Lung microvascular endothelial cell (primary cell): ENCODE measurements around the gene MPHOSPH9. TPM values are rescaled to one million over a fixed set of nuclear protein-coding genes. Genes with fewer than 3 reads are reported as not detected.

Experiments
- DNase-seq, 2 donors: peaks; one replicate each; pipeline versions ENCODE4 v3.0.0 to v3.0.0-alpha.2; 2010; ENCODE audit warnings: low read depth in 2 of 2
- total RNA-seq: library from RNA; depleted of rRNA; stranded (reverse); fragments of >200 nt; gene quantifications from 2 replicates; pipeline ENCODE4 v1.2.1, GENCODE V29; 2014

The MPHOSPH9 gene
- total RNA-seq, 1 donor from 2014 or later: 27.8 TPM

GRCh38 chr12:123149501-123150274 lies 83.3 kb downstream of the MPHOSPH9 start:
- DNase-seq: peak; percentile 25 to 31

GRCh38 chr12:123149088-123149487 lies 83.9 kb downstream of the MPHOSPH9 start:
- DNase-seq: no peak

DNA sequence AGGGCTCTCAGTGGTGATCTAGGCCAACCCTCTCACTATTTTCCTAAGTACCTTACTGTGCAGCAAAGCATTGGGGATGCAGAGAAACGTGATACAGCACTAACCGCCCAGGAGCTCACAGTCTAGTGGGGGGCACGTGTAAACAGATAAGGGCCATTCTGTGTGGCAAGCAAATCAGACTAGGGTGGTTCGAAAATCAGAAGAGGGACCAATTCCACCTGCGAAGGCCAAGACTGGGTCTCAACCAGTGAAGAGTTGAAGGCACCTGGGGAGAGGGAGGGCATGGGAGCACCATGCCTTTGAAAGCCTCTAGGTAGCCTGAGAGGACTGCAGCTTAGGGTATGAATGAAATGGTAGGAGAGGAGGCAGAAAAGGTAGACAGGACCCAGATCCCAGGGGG lies 84.3 kb downstream of the MPHOSPH9 start:
- DNase-seq: no peak

GRCh38 chr12:123148223-123148622 lies 84.7 kb downstream of the MPHOSPH9 start:
- DNase-seq: no peak

DNA sequence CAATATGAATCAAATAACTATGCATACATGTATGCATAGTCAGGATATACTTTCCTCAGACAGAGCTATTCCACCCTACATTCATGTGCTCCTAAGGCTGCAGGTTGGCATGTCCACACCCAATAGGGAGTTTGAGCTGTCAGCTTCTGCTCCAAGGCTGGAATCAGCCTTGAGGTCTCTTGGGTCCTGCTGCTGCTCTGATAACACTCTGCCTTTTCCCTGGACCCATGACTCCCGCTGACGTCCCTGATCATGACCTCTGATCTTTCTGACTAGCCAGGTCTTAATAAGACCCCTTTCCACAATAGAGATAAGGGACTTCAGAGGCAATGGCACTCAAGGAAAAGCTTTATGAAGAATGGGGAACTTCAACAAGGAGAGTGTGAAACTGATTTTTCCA lies 87.7 kb downstream of the MPHOSPH9 start:
- DNase-seq: no peak

- no peak for DNase-seq
These were observed 89.0 kb downstream of the MPHOSPH9 start for GRCh38 chr12:123143736-123144461.

DNA sequence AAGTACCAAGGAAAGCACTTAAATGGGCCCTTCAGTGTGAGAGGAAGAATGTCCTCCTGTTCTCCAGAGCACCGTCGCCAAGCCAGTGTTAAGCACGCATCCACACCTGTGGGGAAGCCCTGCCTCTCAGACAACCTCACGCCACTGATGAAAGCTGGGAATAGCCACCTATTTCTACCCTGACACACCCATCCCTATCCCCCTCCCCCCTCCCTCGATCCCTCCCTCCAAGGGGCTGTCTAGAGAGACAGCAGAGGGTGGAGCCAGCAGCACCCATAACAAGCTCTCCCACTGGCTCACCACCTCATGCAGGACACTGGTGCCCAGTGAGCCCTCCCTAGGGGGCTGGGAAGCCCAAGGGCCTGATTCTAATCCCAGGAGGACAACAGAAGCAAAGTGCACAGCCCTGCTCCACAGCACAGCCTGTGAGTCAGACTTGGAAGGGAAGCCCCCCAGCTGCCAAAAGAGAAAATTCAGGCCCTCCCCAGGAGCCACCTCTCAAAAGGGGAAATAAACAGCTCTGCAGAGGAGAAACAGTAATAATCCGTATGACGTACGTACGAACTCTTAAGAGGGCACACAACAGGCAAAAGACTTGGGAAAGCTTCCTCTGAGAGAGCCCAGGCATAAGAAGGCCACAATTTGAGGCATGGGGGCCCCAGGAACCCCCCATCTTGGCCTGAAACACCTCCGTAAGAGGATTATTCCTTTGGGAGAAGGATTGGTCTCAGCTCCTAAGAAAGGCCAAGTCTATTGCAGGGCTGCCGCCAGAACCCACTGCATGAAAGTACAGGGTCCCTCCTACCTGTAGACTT lies 89.8 kb downstream of the MPHOSPH9 start:
- peak in 1 of 2 donors; percentile 77 for DNase-seq

DNA sequence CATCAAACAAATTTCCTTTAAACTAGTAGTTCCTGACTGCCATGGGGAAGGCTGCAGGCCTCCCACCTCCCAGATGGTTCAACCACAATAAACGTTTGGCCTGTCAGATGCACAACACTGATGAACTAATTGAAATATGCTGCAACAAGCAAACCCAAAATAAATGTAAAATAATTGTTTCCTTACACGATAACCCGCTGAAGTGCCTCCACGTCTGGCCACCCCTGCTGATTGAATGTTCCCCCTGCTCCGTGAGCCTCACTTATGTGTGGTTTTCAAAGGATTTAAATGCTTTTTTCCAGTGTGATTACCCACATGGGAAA lies 90.5 kb downstream of the MPHOSPH9 start:
- DNase-seq: no peak

DNA sequence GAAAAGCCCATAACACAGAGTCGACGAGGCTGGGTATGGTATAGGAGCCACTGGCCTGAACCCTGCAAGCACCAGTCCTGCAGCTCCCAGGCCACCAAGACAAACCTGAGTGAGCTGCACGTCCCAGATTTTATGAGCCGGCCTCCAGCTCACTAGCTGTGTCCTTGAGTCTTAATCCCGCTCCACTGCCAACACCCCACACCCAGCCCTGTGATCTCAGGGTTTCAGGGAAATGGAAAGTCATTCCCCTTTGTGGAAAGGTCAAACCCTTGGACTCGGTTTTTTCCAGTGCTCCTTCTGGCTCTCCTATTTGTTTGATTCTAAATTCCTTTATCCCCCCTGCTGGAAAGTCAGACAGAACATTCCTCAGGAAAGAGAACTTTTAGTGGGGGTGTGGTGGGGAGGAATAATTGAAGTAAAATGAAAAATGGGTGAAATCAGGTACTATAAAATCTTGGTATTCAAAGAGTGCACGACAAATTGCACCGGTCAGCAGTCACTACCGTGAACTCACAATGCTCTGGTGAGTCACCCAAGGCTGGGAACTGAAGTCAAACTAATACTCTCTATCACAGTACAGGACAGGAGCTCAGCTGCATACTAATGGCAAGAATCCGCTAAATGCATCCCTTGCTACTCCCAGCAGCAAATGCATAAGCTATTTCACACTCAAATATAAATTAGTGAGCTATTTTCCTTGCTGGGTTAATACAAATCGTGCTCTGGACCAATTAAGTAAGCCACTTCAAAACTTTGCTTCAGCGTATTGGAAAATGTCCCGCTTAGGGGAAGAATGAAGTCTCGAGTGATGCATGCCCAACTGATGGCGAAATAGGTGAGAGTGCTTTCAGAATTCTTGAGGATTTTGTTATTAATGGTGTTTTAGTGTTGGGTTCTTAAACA lies 91.1 kb downstream of the MPHOSPH9 start:
- peak; percentile 71 to 87 for DNase-seq

GRCh38 chr12:123140676-123141614 lies 92.0 kb downstream of the MPHOSPH9 start:
- DNase-seq: no peak

- peak in 1 of 2 donors; percentile 50 for DNase-seq
These were observed 92.8 kb downstream of the MPHOSPH9 start for GRCh38 chr12:123139926-123140675.

GRCh38 chr12:123135688-123136087 lies 97.3 kb downstream of the MPHOSPH9 start:
- no peak for DNase-seq

- no peak for DNase-seq
These were observed 98.1 kb downstream of the MPHOSPH9 start for GRCh38 chr12:123134826-123135225.

GRCh38 chr12:123134271-123134671 lies 98.7 kb downstream of the MPHOSPH9 start:
- no peak for DNase-seq

DNA sequence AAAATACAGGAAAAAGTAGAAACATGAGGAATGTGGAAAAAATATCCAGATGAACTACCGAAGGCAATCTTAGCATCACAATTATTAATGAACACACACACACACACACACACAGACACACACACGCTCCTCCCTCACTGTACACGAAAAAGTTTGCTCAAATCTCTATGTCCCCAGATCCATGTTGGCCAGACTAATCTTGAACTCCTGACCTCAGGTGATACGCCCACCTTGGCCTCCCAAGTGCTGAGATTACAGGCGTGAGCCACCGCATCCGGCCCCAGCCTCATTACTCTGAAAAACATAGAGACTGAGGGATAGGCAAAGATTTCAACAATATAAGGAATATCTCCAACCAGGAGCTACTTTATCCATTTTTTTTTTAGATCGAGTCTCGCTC lies 99.2 kb downstream of the MPHOSPH9 start:
- no peak for DNase-seq

GRCh38 chr12:123132951-123133619 lies 99.9 kb downstream of the MPHOSPH9 start:
- no peak for DNase-seq

- DNase-seq: peak in 1 of 2 donors; percentile 66
These were observed 101.0 kb downstream of the MPHOSPH9 start for GRCh38 chr12:123131879-123132402.

DNA sequence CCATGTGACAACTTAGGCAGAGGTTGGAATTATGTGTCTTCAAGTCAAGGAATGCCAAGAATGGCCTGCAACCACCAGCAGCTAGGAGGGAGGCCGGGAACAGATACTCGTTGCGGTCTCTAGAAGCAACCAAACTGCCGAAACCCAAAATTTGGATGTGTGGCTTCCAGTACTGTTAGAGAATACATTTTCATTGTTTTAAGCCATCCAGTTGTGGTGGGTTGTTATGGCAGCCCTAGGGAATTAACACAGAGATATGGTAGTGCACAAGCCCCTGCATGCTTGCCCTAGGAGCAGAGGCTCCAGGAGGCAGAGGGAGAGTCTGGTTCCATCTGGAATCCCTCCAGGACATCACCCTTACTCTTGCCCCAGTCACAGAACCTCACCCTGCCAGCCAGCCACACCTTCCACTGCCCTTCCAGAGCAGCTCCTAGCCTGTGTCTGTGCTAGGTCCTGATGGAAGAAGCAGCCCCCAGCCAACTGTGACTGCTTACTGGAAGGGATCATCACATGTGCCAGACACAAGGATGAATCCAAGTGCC lies 101.6 kb downstream of the MPHOSPH9 start:
- no peak for DNase-seq
